Measurements from ENCODE around the gene ADAMTS13.

Gene ADAMTS13

GRCh38 chr9:133415170-133415569 lies 7.0 kb upstream of the ADAMTS13 start:
- TF ChIP-seq CTCF (IDR thresholded peaks at IDR 0.05) = no peak
- DNase-seq (ENCODE audit: low spot score) = no peak
- no peak overlapping the region for H3K4me3 ChIP-seq
- H3K27ac ChIP-seq = no peak overlapping the region

GRCh38 chr9:133417541-133418461 lies 4.4 kb upstream of the ADAMTS13 start, which contains the start of gene REXO4:
TSS of gene REXO4 (minus strand) at chr9:133418010. CDS start at chr9:133417844, 166 bp downstream.
- DNase-seq (ENCODE audit: low spot score) = peak; percentile 91
- no peak for TF ChIP-seq CTCF (IDR thresholded peaks at IDR 0.05)

GRCh38 chr9:133419005-133419404 lies 3.2 kb upstream of the ADAMTS13 start:
- Histone ChIP-seq H3K4me3 (no peak overlapping the region), H3K27ac (no peak overlapping the region)
- TF ChIP-seq CTCF (IDR thresholded peaks at IDR 0.05) = no peak
- DNase-seq (ENCODE audit: low spot score) = no peak

More at GRCh38 chr9:133417541-133418461, 4.4 kb upstream of the ADAMTS13 start, which contains the start of gene REXO4:
- Histone ChIP-seq H3K4me3 (peak within 1 kb of the TSS; percentile 89), H3K27ac (peak within 1 kb of the TSS; percentile 54 to 88)

- TF ChIP-seq CTCF (IDR thresholded peaks at IDR 0.05) = no peak
- Histone ChIP-seq H3K27ac (no peak overlapping the region), H3K4me3 (no peak overlapping the region)
- DNase-seq (ENCODE audit: low spot score) = no peak
These were observed 1.8 kb upstream of the ADAMTS13 start for GRCh38 chr9:133420392-133420827.

GRCh38 chr9:133423216-133423615 lies 1.0 kb downstream of the ADAMTS13 start:
- no peak for DNase-seq (ENCODE audit: low spot score)
- Histone ChIP-seq H3K4me3 (no peak overlapping the region), H3K27ac (no peak overlapping the region)
- TF ChIP-seq CTCF (IDR thresholded peaks at IDR 0.05) = no peak

- Histone ChIP-seq H3K27ac (no peak overlapping the region), H3K4me3 (no peak overlapping the region)
- DNase-seq (ENCODE audit: low spot score) = no peak
- no peak for TF ChIP-seq CTCF (IDR thresholded peaks at IDR 0.05)
These were observed 2.0 kb downstream of the ADAMTS13 start for GRCh38 chr9:133424187-133424586.

All from coronary artery (tissue), 2 donors.